Spleen (tissue), 7 donors: ENCODE results near the gene KCNC2.

Source experiments
- CTCF ChIP-seq, 11 experiments: fragments of 200-600 bp in 7 of 11; fragments of 450-650 bp in 4 of 11; sonication (generic) in 4 of 11; IDR thresholded peaks in 8 of 11; conservative IDR thresholded peaks in 3 of 11; 1 replicate in 7 of 11; 2 replicates in 4 of 11; pipeline versions ENCODE4 v1.4.0 to v1.8.0; 2016 to 2021; ENCODE audit warnings: antibody characterized with exemption in 11 of 11, inconsistent platforms in 4 of 11, mild to moderate bottlenecking in 1 of 11
- POLR2A ChIP-seq, 3 donors: fragments of 450-650 bp; IDR thresholded peaks; one replicate each; pipeline ENCODE4 v1.5.1; 2017; ENCODE audit warnings: antibody characterized with exemption in 3 of 3, mild to moderate bottlenecking in 1 of 3
- POLR2AphosphoS5 ChIP-seq, 3 donors: sonication (generic); formaldehyde crosslinking; IDR thresholded peaks; one replicate each; pipeline ENCODE4 v1.5.1; 2017; ENCODE audit warnings: antibody characterized with exemption in 3 of 3
- donor health status: DM: no; HTN: no; CAD: no; lungs with moderate emphysema.
- donor health status: DM: no; HTN: no; CAD: no.
- donor health status: DM: no; HTN: no; CAD: no.

DNA sequence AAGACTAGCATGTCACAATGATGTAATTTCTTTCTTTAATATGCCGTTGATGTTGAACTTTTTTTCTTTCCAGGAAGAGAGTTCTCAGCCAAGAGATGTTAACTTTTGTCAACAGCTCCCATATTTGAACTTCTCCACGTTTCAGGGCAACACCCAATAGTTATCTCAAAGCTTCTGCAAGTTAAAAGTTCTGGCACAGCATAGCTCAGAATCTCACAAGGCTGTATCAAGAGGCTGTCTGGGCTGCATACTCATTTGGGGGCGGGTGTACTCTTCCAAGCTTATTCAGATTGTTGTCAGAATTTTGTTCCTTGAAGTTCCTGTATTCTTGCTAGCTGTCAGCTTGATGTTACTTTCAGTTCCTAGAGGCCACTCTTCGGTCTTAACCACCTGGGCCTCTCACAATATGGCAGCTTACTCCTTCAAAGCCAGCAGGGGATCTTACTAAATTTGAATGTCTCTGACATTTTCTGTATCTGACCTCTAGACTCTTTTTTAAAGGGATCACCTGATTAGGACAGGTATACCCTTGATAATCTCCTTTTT lies 38.9 kb downstream of the KCNC2 start:
- TF ChIP-seq CTCF (IDR thresholded peaks at IDR 0.05 in 8 of 11, conservative IDR thresholded peaks at IDR 0.05 in 3 of 11) (no peak), POLR2A (IDR thresholded peaks at IDR 0.05) (no peak), POLR2AphosphoS5 (IDR thresholded peaks at IDR 0.05) (no peak)
